ES-I3 (cell line): ENCODE results near the gene SOX9.
A peak's percentile ranks its signal among the peaks of the same experiment; 100 is the strongest.

Experiments used
- H3K36me3 ChIP-seq: 2 replicates; pipeline ENCODE4 v1.6.1; 2013; ENCODE audit warnings: mild to moderate bottlenecking, low read length, control low read depth, moderate library complexity; ENCODE audit not compliant: insufficient read depth
- H3K4me1 ChIP-seq: 2 replicates; pipeline ENCODE4 v1.6.1; 2013; ENCODE audit warnings: mild to moderate bottlenecking, control low read depth, low read length; ENCODE audit not compliant: insufficient read depth
- H3K9ac ChIP-seq: 2 replicates; pipeline ENCODE4 v1.6.1; 2013; ENCODE audit warnings: low read depth, mild to moderate bottlenecking, low read length, moderate library complexity
- H3K9me3 ChIP-seq: 2 replicates; pipeline ENCODE4 v1.6.1; 2013; ENCODE audit warnings: mild to moderate bottlenecking, low read length, moderate library complexity; ENCODE audit not compliant: control insufficient read depth, insufficient read depth

SOX9 gene

GRCh38 chr17:72150632-72151460 lies 30.0 kb downstream of the SOX9 start:
- Histone ChIP-seq H3K9me3 (no peaks in the 10 kb centered on the region), H3K9ac (peak overlapping the region; percentile 53), H3K36me3 (no peaks in the 10 kb centered on the region), H3K4me1 (peaks cover 25% of the 10 kb centered on the region)

DNA sequence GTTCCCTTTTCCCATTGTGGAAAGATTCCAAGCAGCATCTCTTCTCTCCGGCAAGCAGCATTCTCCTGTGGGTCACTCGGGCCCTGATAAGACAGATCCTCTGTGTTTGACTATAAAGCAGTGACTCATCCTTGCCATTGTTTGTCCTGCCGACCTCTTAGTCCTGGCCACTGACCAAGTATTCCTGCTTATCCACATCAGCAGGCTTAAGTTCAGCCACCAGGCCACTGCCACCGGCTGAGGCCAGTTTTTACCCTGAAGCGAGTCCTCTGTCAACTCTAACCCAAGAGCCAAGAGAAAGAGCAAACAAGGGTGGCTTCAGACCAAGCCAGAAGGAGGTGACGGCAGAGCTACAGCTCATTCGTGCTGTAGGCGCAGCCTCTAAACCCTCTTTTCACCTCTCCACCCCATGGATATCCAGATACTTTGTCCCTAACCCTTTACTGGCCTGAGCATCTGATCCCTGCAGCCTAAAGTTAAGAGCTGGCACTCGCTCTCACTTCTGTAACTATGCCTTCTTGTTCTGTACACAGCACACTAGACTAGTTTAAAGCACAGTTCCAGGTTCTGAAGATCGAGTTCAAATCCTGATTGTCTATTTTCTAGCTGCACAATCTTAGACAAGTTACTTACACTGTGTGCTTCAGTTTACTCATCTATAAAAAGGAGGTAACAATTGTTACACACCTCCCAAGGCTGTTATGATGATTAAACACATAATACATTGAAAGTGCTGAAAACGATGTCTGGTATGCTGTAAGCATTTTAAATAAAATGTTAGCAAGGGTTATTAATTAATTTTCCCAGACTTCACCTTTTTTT lies 31.0 kb downstream of the SOX9 start:
- Histone ChIP-seq H3K36me3 (no peaks in the 10 kb centered on the region), H3K4me1 (peaks cover 29% of the 10 kb centered on the region), H3K9me3 (no peaks in the 10 kb centered on the region), H3K9ac (peak overlapping the region; percentile 53)

GRCh38 chr17:72152387-72152929 lies 31.6 kb downstream of the SOX9 start:
- no peak overlapping the region for H3K9ac ChIP-seq
- no peaks in the 10 kb centered on the region for H3K9me3 ChIP-seq
- H3K4me1 ChIP-seq: peaks cover 29% of the 10 kb centered on the region
- H3K36me3 ChIP-seq: no peaks in the 10 kb centered on the region

- no peaks in the 10 kb centered on the region for H3K36me3 ChIP-seq
- no peaks in the 10 kb centered on the region for H3K9me3 ChIP-seq
- peaks cover 5% of the 10 kb centered on the region for H3K4me1 ChIP-seq
- H3K9ac ChIP-seq: no peak overlapping the region
Observed at GRCh38 chr17:72158895-72159885, 38.4 kb downstream of the SOX9 start.

DNA sequence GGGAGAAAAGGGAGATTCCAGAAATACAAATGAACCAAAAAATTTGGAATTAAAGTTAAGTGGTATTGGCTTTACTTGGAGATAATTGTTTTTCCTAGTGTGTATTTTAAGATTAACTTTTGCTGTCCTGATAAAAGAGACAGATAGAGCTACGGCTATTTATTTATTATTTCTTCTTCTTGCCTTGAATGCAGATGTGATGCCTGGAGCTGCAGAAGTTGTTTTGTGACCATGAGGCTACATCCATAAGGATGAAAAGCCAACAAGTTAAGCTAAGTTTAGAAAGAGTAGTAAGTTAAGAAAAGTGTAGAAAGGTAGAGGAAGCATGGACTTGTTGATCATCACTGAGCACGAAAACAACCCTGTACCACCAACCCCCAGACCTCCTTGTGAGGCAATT lies 41.7 kb downstream of the SOX9 start:
- Histone ChIP-seq H3K9ac (no peak overlapping the region), H3K36me3 (no peaks in the 10 kb centered on the region), H3K9me3 (no peaks in the 10 kb centered on the region), H3K4me1 (peaks cover 21% of the 10 kb centered on the region)

DNA sequence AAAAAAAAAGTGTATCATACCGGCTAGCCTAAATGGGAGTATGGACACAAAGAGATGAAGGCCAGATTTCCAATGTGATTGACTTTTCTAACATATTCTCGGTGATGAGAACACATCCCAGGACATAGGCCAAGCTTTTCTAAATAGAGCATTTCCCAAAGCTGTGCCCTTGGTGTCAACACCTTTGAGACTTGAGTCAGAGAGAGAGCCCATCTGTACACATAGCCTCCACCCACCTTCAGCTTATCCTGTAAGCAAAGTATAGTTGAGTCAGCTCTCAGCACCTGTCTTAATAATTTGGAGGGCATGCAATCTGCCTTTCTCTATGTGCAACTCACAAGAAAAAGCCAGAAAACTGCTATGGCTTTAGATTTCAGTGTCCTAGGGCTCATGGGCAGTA lies 42.7 kb downstream of the SOX9 start:
- Histone ChIP-seq H3K9me3 (no peaks in the 10 kb centered on the region), H3K9ac (no peak overlapping the region), H3K36me3 (no peaks in the 10 kb centered on the region), H3K4me1 (peaks cover 21% of the 10 kb centered on the region)

GRCh38 chr17:72164158-72164739 lies 43.4 kb downstream of the SOX9 start:
- Histone ChIP-seq H3K9ac (no peak overlapping the region), H3K4me1 (peaks cover 21% of the 10 kb centered on the region), H3K36me3 (no peaks in the 10 kb centered on the region), H3K9me3 (no peaks in the 10 kb centered on the region)

DNA sequence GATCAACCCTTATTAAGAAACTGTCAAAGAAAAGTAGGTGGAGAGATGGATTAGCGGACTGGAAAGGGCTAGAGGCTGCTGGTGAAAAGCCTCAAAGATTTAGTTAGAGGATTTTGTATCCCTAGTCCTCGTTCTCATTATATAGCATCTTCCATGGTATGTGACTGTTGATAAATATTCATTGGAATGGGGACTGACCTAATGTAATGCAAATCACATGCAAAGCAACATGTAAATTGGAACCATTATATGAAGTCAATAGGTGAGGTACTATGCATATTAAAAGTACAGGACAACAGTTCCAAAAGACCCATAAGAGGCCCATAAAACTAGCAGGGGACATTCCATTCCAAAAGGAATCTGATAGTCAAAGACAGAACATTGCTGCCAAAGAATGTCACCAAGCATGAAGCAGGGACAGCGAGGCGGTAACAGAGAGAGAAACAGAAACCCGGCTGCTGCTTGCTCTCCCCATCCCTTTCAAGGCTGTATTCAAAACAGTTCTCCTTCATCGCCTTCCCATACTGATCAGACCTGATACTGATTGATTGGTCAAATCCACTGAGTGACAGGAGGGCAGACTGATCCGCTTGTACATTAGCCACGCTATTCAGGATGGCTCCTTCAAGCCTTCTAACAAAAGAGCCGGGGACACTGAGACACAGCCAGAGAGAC lies 44.5 kb downstream of the SOX9 start:
- H3K9ac ChIP-seq: no peak overlapping the region
- H3K36me3 ChIP-seq: no peaks in the 10 kb centered on the region
- peaks cover 21% of the 10 kb centered on the region for H3K4me1 ChIP-seq
- H3K9me3 ChIP-seq: no peaks in the 10 kb centered on the region

DNA sequence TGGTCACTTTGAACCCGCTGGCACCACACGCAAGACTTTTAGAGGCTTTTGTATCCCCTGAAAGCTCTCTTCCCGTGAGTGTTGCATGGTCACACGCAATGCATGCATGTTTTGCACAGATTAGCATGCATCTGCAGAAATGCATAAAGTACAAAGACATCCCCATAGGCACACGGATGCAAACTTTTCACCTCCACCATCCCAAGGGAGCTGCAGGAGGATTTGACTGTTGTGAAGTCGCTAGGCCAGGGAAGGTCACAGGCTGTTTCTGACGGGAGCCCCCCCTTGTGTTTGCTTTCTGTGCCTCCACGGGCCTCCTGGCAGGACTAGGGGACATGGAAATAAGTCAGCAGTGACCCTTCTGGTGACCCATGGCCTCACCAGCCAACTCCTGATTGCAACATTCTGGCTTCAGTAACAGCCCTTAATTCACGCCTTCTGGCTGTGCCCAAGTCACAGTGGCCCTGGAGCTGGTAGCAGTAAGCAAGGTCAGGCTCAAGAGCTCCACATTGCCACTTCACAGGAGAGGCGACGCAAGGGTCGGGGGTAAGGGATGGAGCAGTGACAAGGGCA lies 45.1 kb downstream of the SOX9 start:
- Histone ChIP-seq H3K9me3 (no peaks in the 10 kb centered on the region), H3K9ac (no peak overlapping the region), H3K4me1 (peaks cover 21% of the 10 kb centered on the region), H3K36me3 (no peaks in the 10 kb centered on the region)

GRCh38 chr17:72167593-72167992 lies 46.8 kb downstream of the SOX9 start:
- Histone ChIP-seq H3K36me3 (no peaks in the 10 kb centered on the region), H3K9ac (no peak overlapping the region), H3K9me3 (no peaks in the 10 kb centered on the region), H3K4me1 (peaks cover 24% of the 10 kb centered on the region)

DNA sequence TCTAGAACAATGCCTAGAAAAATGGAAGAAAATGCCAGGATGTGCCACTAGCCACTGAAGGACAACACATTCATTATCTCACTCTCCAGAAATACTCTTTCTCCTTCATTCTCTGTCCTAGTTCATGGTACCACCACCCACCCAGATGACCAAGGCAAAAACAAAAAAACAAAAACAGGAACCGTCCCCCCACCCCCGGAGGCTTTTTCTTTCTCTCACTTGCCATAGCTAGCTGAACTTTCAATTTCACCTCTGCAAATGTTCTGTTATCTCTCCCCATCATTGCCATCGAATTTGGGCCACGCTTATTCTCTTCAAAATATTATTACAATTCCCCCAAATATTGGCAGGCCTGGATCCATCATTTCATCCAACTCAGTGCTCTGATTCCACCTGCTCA lies 49.0 kb downstream of the SOX9 start:
- Histone ChIP-seq H3K4me1 (peaks cover 17% of the 10 kb centered on the region), H3K9ac (no peak overlapping the region), H3K9me3 (no peaks in the 10 kb centered on the region), H3K36me3 (no peaks in the 10 kb centered on the region)

GRCh38 chr17:72171703-72172667 lies 51.2 kb downstream of the SOX9 start:
- Histone ChIP-seq H3K9me3 (no peaks in the 10 kb centered on the region), H3K36me3 (no peaks in the 10 kb centered on the region), H3K9ac (no peak overlapping the region)

More at GRCh38 chr17:72171703-72172667, 51.2 kb downstream of the SOX9 start:
- H3K4me1 ChIP-seq: 0 out of 2 replicates have a peak, but pooled peaks cover 4% of the 10 kb centered on the region
